Kidney epithelial cell (primary cell): Measurements from ENCODE around the gene PHF23. TPM values are rescaled to one million over a fixed set of nuclear protein-coding genes. Genes with fewer than 3 reads are reported as not detected.

Experiments
- DNase-seq: peaks from one replicate; pipeline ENCODE4 v3.0.0-alpha.2; 2010; ENCODE audit warnings: low read depth
- H3K27me3 ChIP-seq: 2 replicates; pipeline ENCODE4 v1.6.0; 2011; ENCODE audit warnings: low read length; ENCODE audit not compliant: control insufficient read depth, insufficient read depth
- H3K36me3 ChIP-seq: 2 replicates; pipeline ENCODE4 v1.5.1; 2011; ENCODE audit warnings: low read length; ENCODE audit not compliant: control insufficient read depth, insufficient read depth
- H3K4me3 ChIP-seq: 2 replicates; pipeline ENCODE4 v1.5.1; 2011; ENCODE audit warnings: low read depth, mild to moderate bottlenecking, control low read depth, low read length
- total RNA-seq: library from RNA; depleted of rRNA; stranded (reverse); fragments of >200 nt; gene quantifications from 2 replicates; pipeline ENCODE4 v1.2.3, GENCODE V29; 2015
- TF ChIP-seq, protein P1 (sequence below): IDR thresholded peaks from 2 replicates; pipeline ENCODE4 v1.5.1; 2011; ENCODE audit warnings: mild to moderate bottlenecking, moderate library complexity, low read length, control low read depth, inconsistent platforms; ENCODE audit not compliant: insufficient read depth, poor library complexity, severe bottlenecking

PHF23 gene
- total RNA-seq, 1 donor from 2014 or later = 53.3 TPM

DNA sequence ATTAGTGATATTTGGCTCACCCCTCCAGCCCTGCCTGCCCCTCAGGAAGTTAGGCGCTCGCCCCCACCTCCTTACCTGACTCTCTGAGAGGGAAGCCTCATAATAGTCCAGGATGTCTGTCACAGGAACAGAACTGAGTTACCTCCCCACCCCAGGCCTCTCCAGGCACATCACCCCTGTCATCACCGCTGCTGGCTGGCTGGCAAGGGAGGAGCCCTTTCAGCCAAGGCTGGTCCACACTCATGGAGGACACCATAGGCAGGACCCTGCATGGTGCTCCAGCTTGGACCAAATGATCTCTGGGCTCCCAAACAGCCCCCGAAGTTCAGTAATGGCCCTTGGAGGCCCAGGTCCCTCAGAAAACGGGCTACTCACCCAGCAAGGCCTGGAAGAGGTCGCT is 21.1 kb downstream of the PHF23 start:
- Histone ChIP-seq H3K36me3 (peaks cover 2% of the 10 kb centered on the region), H3K27me3 (no peaks in the 10 kb centered on the region), H3K4me3 (no peak overlapping the region)
- DNase-seq = no peak
- TF ChIP-seq, protein P1, sequence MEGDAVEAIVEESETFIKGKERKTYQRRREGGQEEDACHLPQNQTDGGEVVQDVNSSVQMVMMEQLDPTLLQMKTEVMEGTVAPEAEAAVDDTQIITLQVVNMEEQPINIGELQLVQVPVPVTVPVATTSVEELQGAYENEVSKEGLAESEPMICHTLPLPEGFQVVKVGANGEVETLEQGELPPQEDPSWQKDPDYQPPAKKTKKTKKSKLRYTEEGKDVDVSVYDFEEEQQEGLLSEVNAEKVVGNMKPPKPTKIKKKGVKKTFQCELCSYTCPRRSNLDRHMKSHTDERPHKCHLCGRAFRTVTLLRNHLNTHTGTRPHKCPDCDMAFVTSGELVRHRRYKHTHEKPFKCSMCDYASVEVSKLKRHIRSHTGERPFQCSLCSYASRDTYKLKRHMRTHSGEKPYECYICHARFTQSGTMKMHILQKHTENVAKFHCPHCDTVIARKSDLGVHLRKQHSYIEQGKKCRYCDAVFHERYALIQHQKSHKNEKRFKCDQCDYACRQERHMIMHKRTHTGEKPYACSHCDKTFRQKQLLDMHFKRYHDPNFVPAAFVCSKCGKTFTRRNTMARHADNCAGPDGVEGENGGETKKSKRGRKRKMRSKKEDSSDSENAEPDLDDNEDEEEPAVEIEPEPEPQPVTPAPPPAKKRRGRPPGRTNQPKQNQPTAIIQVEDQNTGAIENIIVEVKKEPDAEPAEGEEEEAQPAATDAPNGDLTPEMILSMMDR = no peak

DNA sequence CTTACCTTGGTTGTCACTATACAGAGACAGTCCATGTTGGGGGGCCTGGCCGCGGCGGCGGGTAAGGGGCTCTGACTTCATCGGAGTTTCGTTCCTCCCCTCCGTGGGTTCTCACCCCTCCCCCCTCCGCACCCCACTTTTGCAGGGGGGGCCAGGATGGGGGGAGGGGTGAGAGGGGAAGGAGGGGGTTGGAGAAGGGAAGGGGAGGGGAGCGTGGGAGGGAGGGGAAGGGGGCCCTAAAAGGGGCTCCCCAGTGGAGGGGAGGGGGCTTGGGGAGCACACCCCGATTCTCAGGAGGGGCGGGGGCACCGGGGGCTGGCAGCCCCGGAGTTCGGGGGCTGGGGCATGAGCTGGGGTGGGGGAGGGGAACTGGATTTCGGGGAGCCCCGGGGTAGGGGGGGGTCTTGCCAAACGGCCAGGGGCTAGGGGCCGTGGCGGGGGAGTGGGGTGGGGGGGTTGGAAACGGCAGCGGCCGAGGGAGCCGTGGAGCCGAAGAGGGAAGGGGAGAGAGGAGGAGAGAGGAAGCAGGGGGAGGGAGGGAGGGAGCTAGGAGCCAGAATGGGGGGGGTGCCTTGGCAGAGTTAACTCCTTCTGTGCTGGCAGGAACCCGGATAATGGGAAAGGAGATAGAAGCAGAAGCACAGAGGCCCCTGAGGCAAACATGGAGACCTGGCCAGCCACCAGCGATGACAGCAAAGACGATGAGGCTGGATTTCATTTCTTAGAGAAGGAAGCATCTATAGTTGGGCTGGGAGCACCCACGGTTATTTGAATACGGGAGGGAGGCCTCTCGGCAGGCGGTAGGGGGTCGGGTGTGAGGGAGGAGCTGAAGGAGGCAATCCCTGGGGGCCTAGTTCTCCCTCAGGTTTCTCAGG is 21.9 kb downstream of the PHF23 start:
- no peaks in the 10 kb centered on the region for H3K27me3 ChIP-seq
- peaks cover 1% of the 10 kb centered on the region for H3K36me3 ChIP-seq
- no peak for DNase-seq
- TF ChIP-seq, protein P1 = no peak
- H3K4me3 ChIP-seq = peak overlapping the region; percentile 56

DNA sequence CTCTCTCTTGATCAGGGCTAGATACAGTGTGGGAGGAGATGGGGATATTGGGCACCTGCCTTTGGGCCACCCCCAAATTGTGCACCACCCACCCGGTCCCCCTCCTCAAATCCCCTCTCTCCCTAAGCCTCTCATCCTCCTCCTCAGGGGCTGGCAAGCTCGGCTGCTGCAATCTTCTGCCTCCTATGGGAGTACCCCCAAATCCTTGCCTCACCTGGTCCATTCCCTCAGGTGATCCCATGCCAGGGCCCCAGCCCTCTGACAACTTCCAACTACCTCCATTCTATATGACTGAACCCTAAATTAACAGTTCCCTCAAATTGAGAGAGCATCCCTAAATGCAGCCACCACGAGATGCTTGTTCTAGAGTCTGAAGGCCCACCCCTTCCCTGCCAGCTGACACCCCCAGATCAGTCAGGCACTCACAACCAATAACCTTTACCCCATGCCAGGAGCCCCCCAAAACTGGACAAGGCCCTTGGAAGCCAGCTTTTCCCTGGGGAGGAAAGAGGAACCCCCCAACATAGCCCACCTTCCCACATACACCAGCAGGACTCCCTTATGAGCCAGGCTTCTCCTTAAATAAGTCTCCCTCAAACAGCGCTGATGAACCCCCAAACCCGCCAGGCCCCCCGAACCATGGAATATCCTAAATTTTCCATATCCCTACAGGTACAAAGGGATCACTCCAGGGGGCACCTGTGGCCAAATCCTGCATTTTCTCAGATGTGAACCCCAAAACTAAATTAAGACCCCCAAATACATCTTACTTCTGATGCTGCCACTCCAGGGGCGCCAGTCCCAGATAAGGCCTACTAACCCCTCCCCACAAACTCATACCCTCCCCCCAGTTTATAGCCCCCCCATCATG is 22.8 kb downstream of the PHF23 start:
- peak overlapping the region; percentile 56 for H3K4me3 ChIP-seq
- DNase-seq = no peak
- no peaks in the 10 kb centered on the region for H3K36me3 ChIP-seq
- TF ChIP-seq, protein P1 = no peak
- H3K27me3 ChIP-seq = no peaks in the 10 kb centered on the region

DNA sequence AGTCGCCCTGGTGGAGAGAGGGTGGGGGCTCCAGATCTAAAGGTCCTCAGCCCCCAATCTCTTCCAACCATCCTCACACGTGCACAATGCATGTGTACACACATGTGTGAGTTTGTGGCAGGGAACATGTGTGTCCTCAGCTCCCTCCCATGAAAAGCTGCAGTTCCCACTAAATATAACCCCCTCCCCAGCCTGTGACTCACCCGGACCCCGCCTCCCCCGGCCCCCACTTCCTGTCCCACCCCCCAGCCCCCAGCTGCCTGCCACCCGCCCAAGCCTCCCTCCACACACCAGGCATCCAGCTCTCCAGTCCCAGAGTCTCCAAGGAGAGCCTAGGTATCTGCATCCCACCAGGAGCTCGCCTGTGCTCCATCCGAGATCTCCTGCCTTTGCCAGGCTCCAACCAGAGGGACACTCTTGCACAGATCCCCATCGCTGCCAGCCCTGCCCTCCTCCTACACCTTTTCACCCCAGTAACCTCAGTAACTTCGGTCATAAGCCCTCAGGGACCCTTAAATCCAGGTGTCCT is 23.5 kb downstream of the PHF23 start:
- Histone ChIP-seq H3K27me3 (no peaks in the 10 kb centered on the region), H3K4me3 (peak overlapping the region; percentile 13), H3K36me3 (no peaks in the 10 kb centered on the region)
- TF ChIP-seq, protein P1 = no peak
- no peak for DNase-seq

DNA sequence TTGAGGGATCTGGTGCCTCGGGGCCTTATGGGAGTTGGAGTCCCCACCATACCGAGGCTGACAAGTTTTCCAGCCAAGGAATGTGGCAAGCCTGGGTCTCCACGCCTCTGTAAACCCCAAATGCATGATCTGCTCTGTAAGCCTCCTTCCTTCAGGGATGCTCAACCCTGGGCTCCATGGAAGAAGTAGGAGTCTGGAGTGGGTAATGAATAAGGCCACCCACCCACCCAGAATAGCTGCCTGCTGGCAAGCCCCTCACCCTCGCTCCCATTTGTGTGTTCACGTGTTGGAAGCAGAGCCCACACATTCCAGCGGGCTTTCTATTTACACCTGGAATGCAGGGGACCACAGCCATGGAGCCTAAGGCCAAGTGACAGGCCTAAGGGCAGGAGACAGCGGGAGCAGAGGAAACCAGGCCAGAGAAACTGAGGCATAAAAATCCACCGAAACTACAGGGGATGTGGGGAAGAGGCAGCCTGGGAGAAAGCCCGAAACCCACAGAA is 24.1 kb downstream of the PHF23 start:
- TF ChIP-seq, protein P1 = no peak
- peak; percentile 70 for DNase-seq
- H3K27me3 ChIP-seq = no peaks in the 10 kb centered on the region
- no peak overlapping the region for H3K4me3 ChIP-seq
- H3K36me3 ChIP-seq = no peaks in the 10 kb centered on the region
